Stimulated activated memory B cell treated with anti-CD40 and anti-IgM and Interleukin-4, amounts not matched to agents 10 μg/mL and 1 μg/mL and 100 μg/mL, for 72 hours (primary cell): ENCODE data around the gene HSD17B11.
"Not testable (repeated sequence)": the region's sequence is repeated elsewhere in the genome, so short reads cannot be mapped to it uniquely, and the experiment has no call there.

Experiments used
- ATAC-seq: fragments of 150-1000 bp; cut with Tn5 transposase; 2 replicates; pipeline ENCODE4 v1.10.0; 2021
- H3K27ac Mint-ChIP-seq: one replicate; pipeline ENCODE4 v1.8.0; 2022; ENCODE audit warnings: mild to moderate bottlenecking, mixed read lengths
- H3K27me3 Mint-ChIP-seq: one replicate; pipeline ENCODE4 v1.8.0; 2022; ENCODE audit warnings: mixed read lengths
- H3K36me3 Mint-ChIP-seq: one replicate; pipeline ENCODE4 v1.8.0; 2022; ENCODE audit warnings: mixed read lengths
- H3K4me1 Mint-ChIP-seq: one replicate; pipeline ENCODE4 v1.8.0; 2022; ENCODE audit warnings: mixed read lengths
- H3K4me3 Mint-ChIP-seq: one replicate; pipeline ENCODE4 v1.8.0; 2022; ENCODE audit warnings: mild to moderate bottlenecking, moderate library complexity, mixed read lengths
- H3K9me3 Mint-ChIP-seq: one replicate; pipeline ENCODE4 v1.8.0; 2022; ENCODE audit warnings: mixed read lengths

HSD17B11 gene

GRCh38 chr4:87388901-87389300, 2.1 kb downstream of the HSD17B11 start:
- peaks cover 46% of the 10 kb centered on the region for H3K4me1 Mint-ChIP-seq
- no peak for ATAC-seq
- peak overlapping the region; percentile 92 for H3K4me3 Mint-ChIP-seq
- peaks cover 3% of the 10 kb centered on the region for H3K9me3 Mint-ChIP-seq
- peak overlapping the region; percentile 70 for H3K27ac Mint-ChIP-seq
- peaks cover 34% of the 10 kb centered on the region for H3K36me3 Mint-ChIP-seq
- H3K27me3 Mint-ChIP-seq, result no peaks in the 10 kb centered on the region

DNA sequence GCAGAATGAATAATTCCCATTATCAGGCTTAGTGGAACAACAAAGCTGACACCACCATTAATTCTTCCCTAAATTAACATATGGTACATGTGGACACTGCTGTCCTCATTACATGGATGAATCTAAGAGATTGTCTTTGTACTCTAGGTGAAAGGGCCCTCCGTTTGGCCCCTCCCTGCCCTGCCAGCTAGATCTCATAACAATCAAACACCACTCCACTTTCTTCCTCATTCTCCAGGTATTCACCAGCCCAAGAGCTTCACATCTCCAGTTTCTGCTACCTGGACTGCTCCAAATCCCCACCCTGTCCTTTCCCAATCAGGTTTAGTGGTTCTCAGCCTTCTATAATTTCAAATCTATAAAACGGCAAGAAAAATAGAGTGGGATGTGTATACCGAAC, 3.8 kb downstream of the HSD17B11 start:
- Mint-ChIP-seq H3K9me3 (peaks cover 3% of the 10 kb centered on the region), H3K27ac (peak overlapping the region; percentile 70), H3K4me3 (no peak overlapping the region), H3K36me3 (peaks cover 45% of the 10 kb centered on the region), H3K4me1 (peaks cover 60% of the 10 kb centered on the region), H3K27me3 (no peaks in the 10 kb centered on the region)
- no peak for ATAC-seq

- not testable (repeated sequence) for ATAC-seq, H3K27ac Mint-ChIP-seq, H3K27me3 Mint-ChIP-seq, H3K4me3 Mint-ChIP-seq, H3K9me3 Mint-ChIP-seq
- peaks cover 52% of the 10 kb centered on the region for H3K4me1 Mint-ChIP-seq
- peaks cover 54% of the 10 kb centered on the region for H3K36me3 Mint-ChIP-seq
Measured at GRCh38 chr4:87384466-87385132, 6.4 kb downstream of the HSD17B11 start.

- peaks cover 45% of the 10 kb centered on the region for H3K36me3 Mint-ChIP-seq
- H3K27me3 Mint-ChIP-seq, result no peaks in the 10 kb centered on the region
- peaks cover 40% of the 10 kb centered on the region for H3K4me1 Mint-ChIP-seq
- no peak overlapping the region for H3K4me3 Mint-ChIP-seq
- H3K27ac Mint-ChIP-seq, result peak overlapping the region; percentile 4
- no peak for ATAC-seq
- H3K9me3 Mint-ChIP-seq, result peaks cover 3% of the 10 kb centered on the region
Measured at GRCh38 chr4:87382931-87383330, 8.1 kb downstream of the HSD17B11 start.

GRCh38 chr4:87382116-87382515, 8.9 kb downstream of the HSD17B11 start:
- H3K27ac Mint-ChIP-seq, result no peak overlapping the region
- H3K4me1 Mint-ChIP-seq, result peaks cover 34% of the 10 kb centered on the region

DNA sequence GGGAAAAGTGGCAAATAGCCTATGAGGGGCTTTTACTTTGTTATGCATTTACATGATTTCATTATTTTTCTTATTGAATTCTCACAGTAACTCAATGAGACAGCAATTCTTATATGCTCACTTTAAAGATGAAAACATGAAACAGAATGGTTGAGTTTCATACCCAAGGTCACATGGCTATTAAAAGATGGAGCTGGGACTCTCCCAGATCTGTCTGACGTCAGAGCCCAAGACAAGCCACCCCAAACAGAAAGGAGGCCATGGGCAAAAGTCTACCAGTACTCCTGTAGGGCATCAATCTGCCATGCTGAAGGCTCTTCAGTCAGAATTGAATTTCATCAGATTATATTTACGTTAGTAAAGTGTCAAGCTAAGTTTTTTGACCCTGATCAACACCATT, 13.2 kb downstream of the HSD17B11 start:
- no peak overlapping the region for H3K4me3 Mint-ChIP-seq
- H3K9me3 Mint-ChIP-seq, result no peaks in the 10 kb centered on the region
- peaks cover 16% of the 10 kb centered on the region for H3K36me3 Mint-ChIP-seq
- H3K27ac Mint-ChIP-seq, result no peak overlapping the region
- H3K4me1 Mint-ChIP-seq, result peaks cover 8% of the 10 kb centered on the region
- no peaks in the 10 kb centered on the region for H3K27me3 Mint-ChIP-seq
- no peak for ATAC-seq

More at GRCh38 chr4:87382116-87382515, 8.9 kb downstream of the HSD17B11 start:
- ATAC-seq, result no peak
- Mint-ChIP-seq H3K4me3 (no peak overlapping the region), H3K36me3 (peaks cover 37% of the 10 kb centered on the region), H3K27me3 (no peaks in the 10 kb centered on the region), H3K9me3 (peaks cover 3% of the 10 kb centered on the region)

DNA sequence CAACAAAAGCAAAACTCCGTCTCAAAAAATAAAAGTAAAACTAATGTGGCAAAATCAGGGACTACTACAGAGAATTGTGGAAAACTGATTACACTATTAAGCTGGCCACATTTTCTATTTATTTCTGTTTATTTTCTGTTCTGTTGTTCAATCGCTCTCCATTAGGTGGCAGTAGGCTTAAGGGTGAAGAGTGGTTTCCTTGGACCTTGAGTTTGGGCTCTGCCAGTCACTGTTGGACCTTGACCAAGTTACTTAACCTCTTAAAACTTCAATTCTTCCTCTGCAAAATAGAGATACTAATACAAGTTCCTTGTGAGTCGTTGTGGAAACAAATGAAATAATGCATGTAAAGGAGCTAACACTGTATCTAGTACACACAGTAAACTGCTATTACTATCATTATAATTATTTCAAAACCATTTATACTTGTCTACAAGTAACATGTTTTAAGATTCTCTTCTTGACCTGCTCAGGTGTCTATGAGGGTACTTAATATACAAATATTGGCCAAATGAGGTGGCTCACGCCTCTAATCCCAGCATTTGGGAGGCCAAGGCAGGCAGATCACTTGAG, 15.2 kb downstream of the HSD17B11 start:
- Mint-ChIP-seq H3K36me3 (peaks cover 14% of the 10 kb centered on the region), H3K4me3 (no peak overlapping the region), H3K27ac (no peak overlapping the region), H3K27me3 (no peaks in the 10 kb centered on the region), H3K4me1 (peaks cover 5% of the 10 kb centered on the region), H3K9me3 (no peaks in the 10 kb centered on the region)
- ATAC-seq, result no peak

DNA sequence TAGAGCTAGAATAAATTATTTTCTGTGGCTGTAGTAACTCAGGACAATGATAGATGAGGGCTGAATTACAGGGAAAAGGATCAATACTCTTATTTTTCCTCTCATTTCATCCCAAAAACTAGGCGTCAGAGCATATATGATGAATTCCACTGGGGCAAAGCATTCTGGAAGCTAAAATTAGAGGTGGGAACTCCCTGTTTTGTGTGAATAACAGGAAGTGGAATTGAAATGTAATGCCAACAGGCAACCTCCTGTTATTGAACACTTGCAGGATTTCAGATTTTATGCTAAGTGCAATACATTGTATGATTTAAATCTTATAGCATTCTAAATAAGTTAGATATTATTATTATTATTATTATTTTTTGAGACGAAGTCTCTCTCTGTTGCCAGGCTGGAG, 20.9 kb downstream of the HSD17B11 start:
- Mint-ChIP-seq H3K27me3 (no peaks in the 10 kb centered on the region), H3K9me3 (no peaks in the 10 kb centered on the region), H3K27ac (no peak overlapping the region), H3K36me3 (peaks cover 37% of the 10 kb centered on the region), H3K4me3 (no peak overlapping the region), H3K4me1 (no peaks in the 10 kb centered on the region)
- no peak for ATAC-seq

- ATAC-seq, result no peak
- H3K9me3 Mint-ChIP-seq, result no peaks in the 10 kb centered on the region
- H3K4me3 Mint-ChIP-seq, result no peak overlapping the region
- no peaks in the 10 kb centered on the region for H3K27me3 Mint-ChIP-seq
- peaks cover 53% of the 10 kb centered on the region for H3K36me3 Mint-ChIP-seq
- H3K4me1 Mint-ChIP-seq, result no peaks in the 10 kb centered on the region
- H3K27ac Mint-ChIP-seq, result no peak overlapping the region
Measured at GRCh38 chr4:87366521-87367162, 24.3 kb downstream of the HSD17B11 start.

DNA sequence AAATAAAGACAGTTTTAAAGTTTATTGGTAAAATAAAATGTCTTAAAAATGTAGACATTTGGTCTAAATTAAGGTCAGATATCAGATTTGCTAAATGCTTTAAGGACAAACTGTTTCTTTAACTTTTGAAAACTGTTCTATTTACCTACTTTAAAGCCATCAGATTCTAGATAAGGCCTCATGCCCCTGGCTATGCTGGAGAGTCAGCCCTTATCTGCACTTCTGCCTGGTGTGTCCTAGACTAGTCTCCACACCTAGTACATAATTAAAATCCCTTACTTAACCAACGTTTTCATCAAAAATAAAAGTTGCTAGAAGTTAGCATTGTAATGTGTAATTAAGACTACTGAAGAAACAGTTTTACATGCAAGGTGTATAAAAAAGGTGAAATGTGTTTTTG, 25.6 kb downstream of the HSD17B11 start:
- no peak overlapping the region for H3K27ac Mint-ChIP-seq

GRCh38 chr4:87363552-87363951, 27.4 kb downstream of the HSD17B11 start:
- ATAC-seq, result no peak
- H3K4me3 Mint-ChIP-seq, result no peak overlapping the region
- no peaks in the 10 kb centered on the region for H3K27me3 Mint-ChIP-seq
- peaks cover 52% of the 10 kb centered on the region for H3K36me3 Mint-ChIP-seq
- no peak overlapping the region for H3K27ac Mint-ChIP-seq
- H3K4me1 Mint-ChIP-seq, result no peaks in the 10 kb centered on the region
- H3K9me3 Mint-ChIP-seq, result no peaks in the 10 kb centered on the region

More for the DNA sequence above, 25.6 kb downstream of the HSD17B11 start:
- Mint-ChIP-seq H3K27me3 (no peaks in the 10 kb centered on the region), H3K9me3 (no peaks in the 10 kb centered on the region), H3K36me3 (peaks cover 52% of the 10 kb centered on the region), H3K4me3 (no peak overlapping the region), H3K4me1 (no peaks in the 10 kb centered on the region)
- no peak for ATAC-seq

DNA sequence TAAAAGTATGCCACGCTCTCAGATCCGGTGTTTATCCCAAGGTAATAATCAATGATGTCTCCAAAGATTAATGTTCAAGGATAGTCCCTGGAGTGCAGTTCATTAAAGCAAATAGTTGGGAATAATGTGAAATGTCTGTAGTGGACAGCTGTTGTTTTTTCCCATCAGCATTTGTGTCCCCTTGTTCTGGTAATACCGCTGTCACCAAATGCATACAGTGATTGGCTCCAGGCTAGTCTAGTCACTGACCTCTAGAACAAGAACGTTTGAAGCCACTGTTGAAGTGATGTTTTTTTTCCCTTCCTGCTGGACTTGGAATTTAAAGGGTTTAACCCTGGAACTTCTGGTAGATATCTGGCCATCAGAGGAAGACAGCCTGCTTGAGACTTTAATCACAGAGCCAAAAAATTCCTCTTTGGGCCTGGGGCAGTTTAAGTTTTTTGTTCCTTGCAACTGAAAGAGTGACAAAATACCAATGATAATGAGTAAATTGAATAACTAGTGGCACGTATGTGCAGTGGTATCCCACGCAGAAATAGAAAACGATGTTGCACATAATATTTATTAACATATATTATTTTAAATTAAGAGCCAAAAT, 30.6 kb downstream of the HSD17B11 start:
- Mint-ChIP-seq H3K36me3 (peaks cover 44% of the 10 kb centered on the region), H3K4me3 (no peak overlapping the region), H3K27ac (no peak overlapping the region), H3K27me3 (no peaks in the 10 kb centered on the region), H3K9me3 (no peaks in the 10 kb centered on the region), H3K4me1 (no peaks in the 10 kb centered on the region)
- ATAC-seq, result no peak

GRCh38 chr4:87359258-87359657, 31.7 kb downstream of the HSD17B11 start:
- Mint-ChIP-seq H3K36me3 (peaks cover 41% of the 10 kb centered on the region), H3K9me3 (no peaks in the 10 kb centered on the region), H3K4me1 (no peaks in the 10 kb centered on the region), H3K27me3 (no peaks in the 10 kb centered on the region), H3K4me3 (no peak overlapping the region), H3K27ac (no peak overlapping the region)
- no peak for ATAC-seq

- H3K27me3 Mint-ChIP-seq, result no peaks in the 10 kb centered on the region
- H3K4me3 Mint-ChIP-seq, result no peak overlapping the region
- no peaks in the 10 kb centered on the region for H3K9me3 Mint-ChIP-seq
- H3K36me3 Mint-ChIP-seq, result peaks cover 32% of the 10 kb centered on the region
- no peaks in the 10 kb centered on the region for H3K4me1 Mint-ChIP-seq
- H3K27ac Mint-ChIP-seq, result no peak overlapping the region
- no peak for ATAC-seq
Measured at GRCh38 chr4:87356832-87357526, 34.0 kb downstream of the HSD17B11 start.
